ENCODE measurements around the gene TJP3.
A peak's percentile ranks its signal among the peaks of the same experiment; 100 is the strongest.

TJP3 gene

GRCh38 chr19:3785451-3785937, 77.3 kb downstream of the TJP3 start:
- no peak for DNase-seq

- DNase-seq: no peak
Observed at GRCh38 chr19:3785938-3786824, 78.0 kb downstream of the TJP3 start, which contains the start of gene MATK. Gene MATK (minus strand): TSS chr19:3786381. CDS start chr19:3785135, 1,246 bp downstream.

GRCh38 chr19:3788996-3789778, 81.0 kb downstream of the TJP3 start:
- no peak for DNase-seq

GRCh38 chr19:3790209-3790734, 82.1 kb downstream of the TJP3 start:
- no peak for DNase-seq

GRCh38 chr19:3790941-3791340, 82.8 kb downstream of the TJP3 start:
- DNase-seq: no peak

GRCh38 chr19:3792114-3792513, 83.9 kb downstream of the TJP3 start:
- no peak for DNase-seq

- no peak for DNase-seq
Observed at GRCh38 chr19:3793799-3794198, 85.6 kb downstream of the TJP3 start.

- DNase-seq: no peak
Observed at GRCh38 chr19:3796358-3796757, 88.2 kb downstream of the TJP3 start.

GRCh38 chr19:3798137-3798536, 90.0 kb downstream of the TJP3 start:
- DNase-seq: peak in 1 of 5 donors; percentile 58
